Parietal lobe (tissue), 2 donors: Measurements from ENCODE around the gene DDR1. TPM values are rescaled to one million over a fixed set of nuclear protein-coding genes. Genes with fewer than 3 reads are reported as not detected.

Experiments
- small RNA-seq: library from RNA; depleted of rRNA; stranded (forward); fragments of <200 nt; gene quantifications from one replicate; pipeline ENCODE3, GENCODE V24; 2014; ENCODE audit warnings: low replicate concordance
- total RNA-seq: library from RNA; depleted of rRNA; stranded (reverse); fragments of >200 nt; gene quantifications from one replicate; pipeline ENCODE4 v1.2.3, GENCODE V29; 2014

DDR1 gene
- 155 TPM for total RNA-seq

DNA sequence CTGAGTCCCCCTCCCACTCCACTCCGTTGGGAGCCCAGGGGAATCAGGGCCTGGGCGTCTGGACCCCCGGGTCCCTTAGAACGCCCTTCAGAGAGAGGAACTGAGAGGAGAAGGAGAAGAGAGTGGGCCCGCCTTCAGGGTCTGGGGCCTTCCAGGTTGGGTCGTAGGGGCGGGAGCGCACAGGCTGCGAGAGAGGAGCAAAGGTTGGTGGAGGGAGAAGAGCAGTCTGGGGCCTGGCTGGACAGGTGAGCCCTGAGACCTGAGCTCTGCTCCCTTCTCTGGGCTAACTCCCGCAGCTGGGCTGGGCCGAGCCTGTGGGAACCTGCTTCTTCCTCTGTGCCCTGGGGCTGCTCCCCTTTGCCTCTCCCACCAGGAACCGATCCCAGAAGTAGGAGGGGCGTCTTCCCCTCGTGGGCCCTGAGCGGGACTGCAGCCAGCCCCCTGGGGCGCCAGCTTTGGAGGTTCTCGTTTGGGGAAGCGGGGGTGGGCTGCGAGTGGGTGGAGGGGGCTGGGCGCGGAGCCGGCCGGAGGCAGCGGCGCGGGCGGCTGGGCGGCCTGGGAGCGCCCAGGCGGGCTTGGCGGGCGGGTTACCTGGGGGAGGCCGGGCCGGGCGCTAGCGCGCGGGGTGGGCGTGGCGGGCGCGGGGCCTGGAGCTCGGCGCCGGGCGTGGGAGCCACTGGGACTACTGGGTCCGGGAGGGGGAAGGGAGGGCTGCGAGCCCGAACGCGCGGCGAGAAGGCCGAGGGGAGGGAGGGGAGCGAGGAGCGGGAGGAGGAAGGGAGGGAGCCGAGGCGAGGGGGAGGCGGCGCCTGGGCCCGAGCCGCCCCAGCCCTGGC lies at the start of gene DDR1:
Gene DDR1 (plus strand): TSS at position 835 of the 836 bp plus-strand sequence. CDS start 4,211 bp downstream, outside the sequence.

DNA sequence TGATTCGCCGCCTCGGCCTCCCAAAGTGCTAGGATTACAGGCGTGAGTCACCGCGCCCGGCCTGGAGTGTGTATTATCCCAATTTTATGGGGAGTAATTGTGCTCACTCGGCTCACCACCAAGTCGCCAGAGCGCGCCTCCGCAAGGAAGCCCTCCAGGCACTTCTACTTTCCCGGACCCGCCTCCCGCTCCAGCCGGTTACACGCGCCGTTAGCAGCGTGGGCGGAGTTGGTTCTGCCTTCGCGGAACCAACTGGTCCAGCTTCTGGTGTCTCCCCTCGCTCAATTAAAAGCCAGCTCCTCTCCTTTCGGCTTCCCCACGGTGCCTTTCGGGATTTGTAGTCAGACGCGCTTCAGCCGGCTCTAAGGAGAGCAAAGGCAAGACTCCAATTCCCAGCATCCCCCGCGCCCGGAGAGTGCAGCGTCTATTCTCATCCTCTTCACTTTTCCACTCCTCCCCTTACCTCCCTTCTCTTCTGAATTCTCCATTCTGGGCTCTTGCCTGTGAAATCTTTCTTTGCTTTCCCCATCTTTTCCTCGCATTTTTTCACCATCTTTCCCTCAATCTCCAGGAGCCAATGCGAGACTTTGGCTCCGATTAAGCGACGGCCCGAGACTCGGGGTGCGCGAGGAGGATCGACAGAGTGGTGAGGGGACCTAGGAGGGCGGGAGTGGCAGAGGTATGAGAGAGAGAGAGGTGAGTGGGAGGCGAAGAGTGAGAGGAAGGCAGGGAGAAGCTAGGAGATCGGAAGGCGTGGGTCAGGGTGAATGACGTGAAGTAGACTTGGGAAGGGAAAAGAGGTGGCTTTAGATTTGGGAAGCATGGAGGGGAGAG lies 23.7 kb downstream of the DDR1 start, which contains the start of gene GTF2H4:
Gene GTF2H4 (plus strand): TSS at position 450 of the 834 bp plus-strand sequence.

DNA sequence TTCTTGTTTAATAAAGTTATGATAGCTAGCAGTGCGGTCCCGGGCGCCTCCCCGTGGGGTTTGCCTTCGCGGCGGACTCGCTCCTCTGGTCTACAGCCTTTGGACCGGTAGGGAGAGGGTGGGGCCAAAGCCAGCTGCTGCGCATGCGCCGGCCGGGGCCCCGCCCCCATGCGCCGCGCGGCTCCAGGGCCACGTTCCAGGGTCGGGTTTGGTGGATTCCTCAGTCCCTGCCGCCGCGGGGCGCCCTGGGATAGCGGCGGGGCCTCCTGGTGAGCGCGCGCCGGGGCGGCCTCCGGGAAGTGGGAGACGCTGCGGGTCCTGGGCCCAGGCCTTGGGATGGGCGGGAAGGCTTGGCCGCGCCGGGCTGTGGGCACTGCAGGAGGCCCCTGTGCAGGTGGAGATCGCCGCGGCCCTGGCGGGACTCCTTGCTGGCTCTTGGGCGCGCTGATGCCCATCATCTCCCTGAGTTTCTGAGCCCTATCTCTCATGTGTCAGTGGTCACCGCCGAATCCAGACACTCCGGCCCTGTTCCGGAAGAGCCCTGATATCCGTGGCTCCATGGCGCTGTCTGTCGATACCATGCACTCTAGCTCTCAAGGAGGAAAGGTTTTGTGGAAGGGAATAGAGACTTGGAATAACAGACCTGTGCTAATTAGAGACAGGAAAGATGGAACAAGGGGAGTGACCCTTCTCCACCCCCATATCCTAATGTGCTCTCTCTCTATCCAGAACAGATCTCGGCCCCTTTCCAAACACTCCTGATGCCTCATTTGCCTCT lies 29.9 kb downstream of the DDR1 start, which contains the start of gene VARS2:
Gene VARS2 (plus strand): TSS at position 163 of the 778 bp plus-strand sequence. CDS start 599 bp downstream, at position 762.

DNA sequence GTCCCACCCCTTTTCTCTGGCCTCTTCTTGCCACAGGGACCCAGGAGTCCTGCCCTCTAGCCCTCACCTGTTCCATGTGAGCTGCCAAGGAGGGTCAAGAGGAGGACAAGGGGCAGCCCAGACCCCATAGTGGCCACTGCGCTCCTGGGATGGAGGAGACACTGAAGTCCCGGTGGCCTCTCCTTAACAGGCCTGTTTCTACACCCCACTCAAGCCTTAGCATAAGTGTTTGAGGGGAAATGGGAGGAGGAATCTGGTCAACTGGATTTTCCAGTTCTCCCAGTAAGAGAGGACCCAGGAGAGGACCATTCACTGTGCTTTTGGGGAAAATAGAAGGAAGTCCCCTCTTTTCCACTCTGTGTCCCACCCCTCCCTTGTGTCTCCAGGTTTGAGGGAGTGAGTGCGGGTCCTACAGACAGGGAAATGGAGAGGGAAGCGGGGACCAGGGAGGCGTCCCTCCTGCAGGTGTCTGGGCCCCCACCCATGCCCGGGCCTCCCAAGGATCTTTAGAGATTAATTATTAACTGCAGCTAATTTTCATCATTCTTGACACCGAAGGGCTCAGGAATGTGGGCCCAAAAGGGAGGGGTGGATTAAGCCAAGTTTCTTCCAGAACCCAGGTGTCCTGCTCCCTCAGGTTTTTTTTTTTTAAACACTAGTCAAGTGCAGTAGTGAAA lies 47.8 kb downstream of the DDR1 start, which contains the start of gene SFTA2:
Gene SFTA2 (minus strand): TSS at position 202 of the 677 bp plus-strand sequence. CDS start 74 bp downstream, at position 128.

DNA sequence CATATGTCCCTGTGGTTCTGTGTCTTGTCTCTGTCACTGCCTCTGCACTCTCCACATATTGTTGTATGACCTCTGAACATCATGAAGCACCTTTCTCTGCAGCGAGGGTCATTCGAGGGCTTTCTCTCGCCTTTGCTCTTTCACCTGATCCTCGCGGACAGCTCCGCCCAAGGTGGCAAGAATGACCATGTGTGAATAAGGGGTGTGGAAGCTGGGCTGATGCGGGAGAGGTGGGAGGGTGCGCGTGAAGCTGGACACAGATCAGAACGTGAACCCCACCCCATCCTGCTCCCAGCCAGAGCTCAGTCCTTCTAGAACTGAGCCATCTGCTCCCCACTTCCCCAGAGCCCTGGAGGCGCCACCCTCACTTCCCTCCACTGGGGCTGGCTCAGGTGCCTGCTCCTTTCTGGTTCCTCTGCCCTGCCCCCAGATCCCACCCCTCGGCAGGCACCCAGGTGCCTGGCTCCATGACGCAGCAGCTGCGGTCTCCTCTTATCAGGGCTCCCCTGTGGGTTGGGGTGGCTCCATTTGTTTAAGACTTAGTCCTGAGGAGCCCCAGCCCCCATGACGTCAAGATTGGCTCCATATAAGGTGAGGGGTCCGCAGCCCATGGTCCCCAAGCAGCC lies 56.2 kb downstream of the DDR1 start, which contains the start of gene MUCL3:
Gene MUCL3 (plus strand): TSS at position 613 of the 626 bp plus-strand sequence. CDS start 27 bp downstream, outside the sequence.

Small RNAs within 50 kb of the gene (small RNA-seq; reads per million reads assigned to genes)
- not detected for gene RF00019

Other genes with a start within 250 kb of the DDR1 start
- gene C6orf136, start 237.4 kb upstream of the DDR1 start, total RNA-seq = 14.4 TPM
- 22.5 TPM for gene DHX16, start 211.5 kb upstream of the DDR1 start, total RNA-seq
- 37.2 TPM for gene PPP1R18, start 197.9 kb upstream of the DDR1 start, total RNA-seq
- 4.7 TPM for gene NRM, start 193.5 kb upstream of the DDR1 start, total RNA-seq
- 9.4 TPM for gene MDC1, start 167.2 kb upstream of the DDR1 start, total RNA-seq
- gene TUBB, start 164.2 kb upstream of the DDR1 start, total RNA-seq = 1,375 TPM
- gene FLOT1, start 141.8 kb upstream of the DDR1 start, total RNA-seq = 66.0 TPM
- gene IER3, start 140.0 kb upstream of the DDR1 start, total RNA-seq = 1.6 TPM
- gene GTF2H4, start 23.7 kb downstream of the DDR1 start, total RNA-seq = 36.3 TPM
- 41.9 TPM for gene VARS2, start 29.7 kb downstream of the DDR1 start, total RNA-seq
- gene SFTA2, start 47.7 kb downstream of the DDR1 start, total RNA-seq = not detected
- not detected for gene MUCL3, start 56.5 kb downstream of the DDR1 start, total RNA-seq
- not detected for gene MUC21, start 99.2 kb downstream of the DDR1 start, total RNA-seq
- gene MUC22, start 126.0 kb downstream of the DDR1 start, total RNA-seq = not detected
- not detected for gene C6orf15, start 228.1 kb downstream of the DDR1 start, total RNA-seq
- not detected for gene PSORS1C1, start 230.3 kb downstream of the DDR1 start, total RNA-seq
- gene CDSN, start 235.9 kb downstream of the DDR1 start, total RNA-seq = not detected